Stimulated activated CD4-positive, alpha-beta T cell treated with anti-CD3 and anti-CD28 coated beads, Interleukin-15, amount 100 ng/mL, for 48 hours (primary cell): Measurements from ENCODE around the gene PDE11A.

Source experiments
- DNase-seq, 2 donors: peaks; one replicate each; pipeline ENCODE4 v3.0.0-alpha.2; 2020; ENCODE audit warnings: low read depth in 2 of 2

The PDE11A gene

DNA sequence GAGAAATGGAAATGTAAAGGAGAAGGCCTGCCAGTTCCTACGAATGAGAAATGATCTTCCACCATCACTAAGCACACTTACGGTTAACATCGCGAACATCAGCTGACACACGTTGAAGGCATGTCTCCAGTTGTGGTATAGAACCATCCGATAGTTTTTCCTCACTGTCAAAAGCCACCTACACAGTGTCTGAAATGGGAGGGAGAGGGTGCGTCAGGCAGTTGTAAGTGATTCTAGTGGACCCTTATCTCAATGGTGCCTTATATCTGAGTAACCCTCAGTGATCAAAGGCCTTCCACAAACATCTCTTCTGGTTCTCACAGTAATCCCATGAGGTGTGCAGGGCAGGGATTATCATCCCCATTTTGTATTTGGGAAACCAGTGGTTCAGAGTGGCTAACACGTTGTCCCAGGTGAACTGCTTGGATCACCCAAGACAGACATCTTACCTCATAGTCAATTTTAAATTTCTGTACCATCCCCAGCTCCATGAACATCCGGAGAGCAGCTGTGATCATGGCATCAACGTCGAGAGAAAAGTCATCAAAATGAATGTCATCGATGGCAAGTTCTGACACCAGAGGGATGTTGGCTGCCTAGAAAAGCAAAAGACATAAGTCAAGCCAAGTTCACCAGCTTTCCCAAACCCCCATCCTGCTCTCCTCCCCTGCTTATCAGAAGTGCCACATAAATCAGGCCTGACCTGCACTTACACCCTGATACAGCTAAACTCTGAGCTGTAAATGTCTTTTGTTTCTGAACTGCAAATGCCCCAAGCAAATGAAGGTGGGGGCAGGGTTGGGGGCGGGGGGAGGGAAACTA, 344.8 kb downstream of the PDE11A start:
- DNase-seq = no peak

DNA sequence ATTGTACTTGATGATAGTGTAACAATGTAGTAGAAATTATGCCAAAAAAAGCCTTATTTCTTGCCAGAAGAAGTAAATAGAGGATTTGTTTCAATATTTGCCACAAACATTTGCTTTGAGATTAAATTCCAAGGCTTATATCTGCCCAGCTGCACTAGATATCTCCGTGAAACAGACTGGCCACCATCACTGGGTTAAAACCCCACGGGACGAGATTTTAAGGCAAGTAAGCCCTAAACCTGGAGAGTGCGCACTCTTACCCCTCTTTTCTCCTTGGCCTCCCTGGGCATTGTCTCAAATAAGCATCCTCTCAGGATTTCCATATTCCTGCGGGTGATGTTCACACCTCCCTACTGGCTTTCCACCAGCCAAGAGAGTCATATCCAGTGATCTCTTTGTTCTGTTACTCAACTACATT, 345.6 kb downstream of the PDE11A start:
- DNase-seq = no peak

DNA sequence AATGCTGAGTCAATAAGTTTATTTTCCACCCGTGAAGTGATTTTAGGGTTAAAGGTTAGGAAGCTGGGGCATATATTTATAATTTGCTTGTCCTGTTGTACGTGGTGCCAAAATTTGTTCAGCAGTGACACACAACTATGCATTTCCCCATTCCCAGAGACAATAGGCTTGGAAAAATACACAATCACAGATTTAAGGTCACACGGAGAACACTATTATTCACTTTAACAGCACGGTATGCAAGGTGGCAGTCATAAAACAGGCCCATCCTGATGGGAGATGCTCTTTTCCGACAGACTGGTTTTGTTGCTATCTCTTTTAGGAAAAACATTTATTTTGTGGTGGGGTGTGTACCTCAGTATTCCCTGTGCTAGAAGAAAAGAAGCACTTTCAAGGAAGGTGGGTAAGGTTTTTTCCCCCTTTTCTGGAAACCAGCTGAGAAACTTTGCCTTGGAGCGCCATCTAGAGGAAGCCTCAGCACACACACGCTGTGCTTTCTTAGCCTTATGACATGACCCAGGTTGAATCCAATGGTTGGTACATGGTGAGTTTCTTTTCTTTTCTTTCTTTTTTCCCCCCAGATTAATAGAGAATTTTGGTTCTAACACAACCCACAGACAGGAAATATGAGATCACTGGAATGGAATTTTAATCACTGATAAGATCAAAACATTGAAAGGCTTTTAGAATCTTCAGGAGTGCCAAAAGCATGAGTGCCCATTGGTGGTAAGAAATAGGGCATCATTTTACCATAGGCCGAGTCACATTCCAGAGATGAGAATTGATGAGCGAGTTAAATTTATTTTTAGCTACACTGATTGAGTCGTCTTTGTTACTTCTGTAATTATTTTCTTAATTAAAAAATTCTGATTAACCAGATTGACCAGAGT, 347.9 kb downstream of the PDE11A start:
- DNase-seq = peak; percentile 15 to 31

DNA sequence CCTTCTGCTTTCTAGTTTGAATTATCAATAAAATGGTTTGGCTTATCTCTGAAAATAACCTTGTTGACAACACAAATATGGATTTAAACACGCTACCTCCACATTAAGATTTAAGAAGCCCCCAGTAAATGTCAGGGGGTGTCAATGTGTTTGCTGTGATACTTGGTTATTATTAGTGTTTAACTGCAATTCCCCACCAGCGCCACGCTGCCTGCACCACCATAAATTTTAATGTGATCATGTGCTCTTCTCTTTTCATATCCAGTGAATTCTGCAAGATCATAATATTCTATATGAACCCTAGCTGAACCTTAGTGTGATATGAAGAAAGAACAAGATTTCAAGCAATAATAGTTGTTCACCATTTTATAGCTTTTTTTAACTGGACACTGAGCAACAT, 349.3 kb downstream of the PDE11A start:
- DNase-seq = no peak

DNA sequence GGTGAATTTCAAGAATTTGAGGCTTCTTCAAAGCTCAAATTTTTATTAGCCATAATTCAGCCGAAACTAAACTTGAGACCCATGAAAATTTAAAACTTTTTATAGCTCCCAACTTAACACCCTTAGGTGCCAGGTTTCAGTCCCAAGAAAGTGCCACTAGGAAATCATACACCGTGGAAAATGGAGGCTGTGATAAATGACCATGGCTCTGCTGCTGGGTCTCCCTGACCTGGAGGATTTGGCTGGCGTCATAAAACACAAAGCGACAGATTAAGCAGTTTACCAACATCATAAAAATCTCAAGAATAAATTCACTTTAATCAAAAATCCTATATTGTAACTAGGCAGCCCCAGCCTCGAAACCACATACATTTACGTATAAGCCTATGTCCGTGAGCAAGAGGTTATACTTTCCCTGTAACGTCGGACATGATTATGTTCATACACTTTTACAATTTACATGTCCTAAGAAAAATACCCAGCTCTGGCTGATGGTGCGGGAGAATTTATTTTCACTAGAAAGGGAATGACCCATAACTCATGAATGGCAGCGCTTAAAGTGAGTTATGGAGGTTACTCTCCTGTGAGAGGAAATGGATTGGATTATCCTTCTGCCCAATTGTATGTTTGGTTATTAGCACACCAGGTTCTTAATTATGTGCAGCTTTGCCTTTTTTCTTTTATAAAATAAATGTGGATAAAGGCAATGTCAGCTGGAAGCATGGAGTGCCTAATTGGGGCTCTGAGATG, 350.6 kb downstream of the PDE11A start:
- no peak for DNase-seq

DNA sequence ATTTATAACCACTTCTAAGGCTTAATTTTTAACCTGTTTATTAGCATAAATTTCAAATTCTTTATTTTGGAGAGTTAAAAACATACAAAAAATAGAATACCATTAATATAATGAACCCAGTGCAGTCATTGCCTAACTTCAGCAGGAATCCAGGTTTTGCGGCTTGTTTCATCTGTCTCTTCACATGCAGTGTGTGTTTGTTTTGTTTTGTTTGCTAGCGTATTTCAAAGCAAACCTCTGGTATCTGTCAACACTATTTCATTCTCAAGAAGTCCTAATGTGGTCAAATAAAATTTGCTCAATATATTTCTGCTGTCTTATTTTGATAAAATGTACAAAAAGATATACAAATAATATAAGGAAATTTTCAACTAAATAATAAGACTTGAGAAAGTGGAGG, 351.5 kb downstream of the PDE11A start:
- DNase-seq = no peak

DNA sequence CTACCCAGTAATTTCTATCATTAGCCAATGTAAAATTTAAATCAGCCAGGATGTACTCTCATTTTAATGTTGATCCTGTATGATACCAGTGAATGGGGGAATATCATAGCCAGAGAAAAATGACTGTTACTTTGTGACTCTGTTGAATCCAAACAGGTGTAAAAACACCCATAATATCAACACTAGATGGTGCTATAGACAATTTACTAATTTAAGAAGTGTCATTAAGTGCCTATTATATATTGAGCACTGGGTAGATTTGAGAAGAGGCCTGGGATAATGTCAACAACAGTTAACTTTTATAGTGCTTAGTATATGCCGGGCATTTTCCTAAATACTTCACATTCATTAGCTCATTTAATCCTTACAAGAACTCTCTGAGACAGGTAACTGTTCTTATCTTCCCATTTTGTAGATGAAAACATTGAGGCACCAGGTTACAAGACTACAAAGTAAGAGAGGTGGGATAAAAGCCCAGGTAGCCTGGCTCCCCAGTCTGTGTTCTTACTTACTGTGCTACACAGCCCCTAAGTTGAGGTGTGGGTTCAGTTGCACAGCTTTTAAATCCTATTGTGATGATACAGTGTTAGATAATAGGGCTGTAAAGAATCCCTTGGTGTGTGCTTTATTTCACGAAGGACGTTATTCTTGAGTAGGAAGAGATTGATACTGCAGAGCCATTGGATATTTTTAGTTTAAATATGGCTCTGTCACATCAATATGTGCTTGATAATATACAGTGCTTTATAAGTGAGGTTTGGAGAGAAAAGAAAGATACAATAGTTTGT, 354.6 kb downstream of the PDE11A start:
- no peak for DNase-seq

DNA sequence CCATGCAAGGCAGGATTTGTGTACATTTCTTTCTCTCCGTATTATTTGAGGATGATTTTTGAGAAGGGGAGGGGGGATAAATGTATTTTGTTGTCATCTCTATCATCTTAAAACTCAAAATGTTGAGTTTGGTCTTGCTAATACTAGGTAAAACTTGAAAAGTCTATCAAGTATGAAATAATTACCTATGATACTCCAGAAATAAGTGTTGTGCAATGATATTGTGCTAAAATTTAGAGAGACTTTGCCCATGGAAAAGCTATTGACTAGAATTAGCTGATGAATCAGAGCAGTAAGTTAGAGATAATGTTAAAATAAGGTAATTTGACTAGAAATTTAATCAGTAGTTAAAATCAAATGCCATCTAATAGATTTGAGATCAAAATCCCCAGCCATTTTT, 356.1 kb downstream of the PDE11A start:
- no peak for DNase-seq

DNA sequence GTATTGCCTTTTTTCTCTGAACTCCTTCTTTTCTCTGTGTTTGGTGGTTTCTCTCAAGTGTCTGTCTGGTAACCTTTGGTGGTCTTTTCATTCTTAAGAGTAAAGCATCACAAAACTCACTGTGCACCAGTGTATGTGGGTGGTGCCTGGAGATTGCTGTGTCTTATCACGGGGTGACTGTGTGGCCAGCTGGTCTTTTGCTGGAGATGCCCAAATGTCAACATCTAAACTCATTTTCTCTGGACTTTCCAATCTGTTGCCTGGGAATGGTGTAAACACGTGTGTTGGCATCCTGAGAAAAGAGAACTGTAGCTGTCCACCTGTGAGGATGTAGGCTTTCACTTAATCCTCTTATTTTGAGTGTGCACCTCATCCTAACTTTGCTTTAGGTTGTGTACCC, 356.8 kb downstream of the PDE11A start:
- DNase-seq = no peak

DNA sequence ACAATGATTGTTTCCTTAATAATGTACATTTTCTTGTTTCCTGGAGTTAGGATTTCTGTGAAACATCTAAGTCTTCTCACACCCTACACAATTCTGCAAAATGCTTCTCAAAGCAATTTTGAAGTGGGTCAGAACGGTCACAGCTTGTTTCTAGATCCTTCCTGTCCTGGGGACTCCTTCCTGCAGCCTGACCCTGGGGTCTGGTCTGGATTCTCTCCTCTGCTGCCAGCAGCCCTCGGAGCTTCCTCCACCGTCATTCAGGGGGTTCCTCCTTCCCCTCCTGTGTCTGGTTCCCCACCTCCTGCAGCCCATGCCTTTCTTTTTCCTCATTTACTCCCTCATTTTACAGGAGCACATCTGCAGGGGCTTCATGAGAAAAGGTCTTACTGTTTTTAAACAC, 357.9 kb downstream of the PDE11A start:
- DNase-seq = no peak

DNA sequence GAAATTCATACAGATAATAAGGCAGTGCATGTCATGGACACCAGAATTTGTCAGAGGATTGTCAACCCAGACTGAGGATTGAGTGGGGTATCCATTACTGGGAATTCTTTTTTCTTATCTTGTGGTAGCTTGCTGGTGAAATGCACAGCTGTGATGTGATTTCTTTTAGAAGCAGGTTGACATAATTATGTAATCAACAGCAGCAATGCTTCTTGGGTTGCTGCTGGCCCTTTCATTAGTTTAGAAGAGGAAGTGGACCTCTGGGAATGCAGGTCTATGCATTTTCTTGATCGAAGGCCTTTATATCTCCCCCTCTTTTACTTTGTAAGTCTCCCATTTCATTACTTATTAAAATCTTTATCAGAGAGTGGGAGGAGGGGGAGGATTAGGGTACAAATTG, 360.1 kb downstream of the PDE11A start:
- DNase-seq = no peak

DNA sequence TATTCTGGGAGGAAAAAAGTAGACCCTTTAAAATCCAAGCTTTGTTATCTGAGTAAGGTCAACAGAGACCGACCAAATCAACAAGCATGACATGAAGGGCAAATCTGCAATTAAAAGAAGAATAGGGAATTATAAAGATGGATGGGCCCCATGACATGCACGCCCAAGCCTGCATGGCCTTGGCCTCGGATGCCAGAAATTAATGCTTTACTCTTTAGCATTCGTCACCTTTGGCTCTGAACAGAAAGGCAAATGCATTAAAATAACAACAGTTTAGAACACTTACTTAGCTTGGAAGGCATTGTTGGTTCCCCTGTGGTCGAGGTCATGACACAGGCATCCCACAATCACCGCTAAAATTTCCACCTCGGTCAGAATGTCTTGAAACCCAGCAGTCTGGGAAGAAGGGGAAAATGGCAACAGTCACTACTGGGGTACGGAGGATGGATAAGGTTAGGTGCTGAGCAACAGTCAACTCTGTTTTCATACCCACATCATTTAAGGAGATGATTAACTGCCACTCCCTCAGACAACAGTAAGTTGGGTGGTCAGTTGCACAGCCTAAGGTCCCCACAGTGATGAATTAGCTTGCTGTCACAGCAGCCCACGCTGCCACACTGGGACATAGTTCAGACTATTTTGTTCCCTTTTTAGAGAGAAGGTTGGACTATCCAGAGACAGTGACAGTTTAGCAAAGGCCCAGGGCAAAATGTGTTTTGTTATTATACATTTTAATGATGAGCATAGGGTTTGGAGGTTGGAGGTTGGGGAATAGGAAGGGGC, 360.9 kb downstream of the PDE11A start:
- DNase-seq = no peak

DNA sequence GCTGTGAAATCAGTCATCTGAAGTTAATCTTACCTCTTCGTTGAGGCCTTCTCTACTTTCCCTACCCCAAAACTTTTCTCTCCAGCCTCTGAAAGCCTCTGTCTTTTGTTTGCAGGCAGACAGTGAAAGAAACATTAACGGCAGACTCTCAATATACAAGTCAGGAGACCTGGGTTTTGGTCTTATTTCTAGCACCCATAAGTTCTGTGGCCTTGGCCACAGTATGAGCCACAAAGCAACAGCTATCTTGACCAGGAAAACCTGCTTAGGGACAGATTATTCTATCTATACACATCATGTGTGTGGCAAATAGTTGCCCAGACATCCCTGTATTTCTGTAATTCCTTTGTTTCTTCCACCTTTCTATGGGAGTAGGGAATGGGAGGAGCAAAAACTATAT, 361.7 kb downstream of the PDE11A start:
- DNase-seq = no peak

DNA sequence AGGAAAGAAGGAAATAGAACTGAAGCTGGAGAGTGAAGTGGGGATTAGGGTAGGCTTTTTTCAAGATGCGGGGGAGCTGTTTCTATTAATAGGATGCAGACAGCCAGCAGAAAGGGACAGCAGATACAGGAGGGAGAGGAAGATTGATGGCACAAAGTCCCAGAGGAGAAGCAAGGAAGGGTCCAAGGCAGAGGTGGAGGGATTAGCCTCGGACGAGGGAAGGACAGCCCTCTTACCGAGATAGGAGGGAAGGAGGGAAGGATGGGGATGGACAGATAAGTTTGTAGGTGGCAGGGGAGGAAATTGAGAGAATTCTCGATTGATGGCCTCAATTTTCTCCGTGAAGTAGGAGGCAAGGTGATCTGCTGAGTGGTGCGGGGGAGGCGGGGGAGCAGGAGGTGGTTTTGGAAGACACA, 362.6 kb downstream of the PDE11A start:
- DNase-seq = no peak

DNA sequence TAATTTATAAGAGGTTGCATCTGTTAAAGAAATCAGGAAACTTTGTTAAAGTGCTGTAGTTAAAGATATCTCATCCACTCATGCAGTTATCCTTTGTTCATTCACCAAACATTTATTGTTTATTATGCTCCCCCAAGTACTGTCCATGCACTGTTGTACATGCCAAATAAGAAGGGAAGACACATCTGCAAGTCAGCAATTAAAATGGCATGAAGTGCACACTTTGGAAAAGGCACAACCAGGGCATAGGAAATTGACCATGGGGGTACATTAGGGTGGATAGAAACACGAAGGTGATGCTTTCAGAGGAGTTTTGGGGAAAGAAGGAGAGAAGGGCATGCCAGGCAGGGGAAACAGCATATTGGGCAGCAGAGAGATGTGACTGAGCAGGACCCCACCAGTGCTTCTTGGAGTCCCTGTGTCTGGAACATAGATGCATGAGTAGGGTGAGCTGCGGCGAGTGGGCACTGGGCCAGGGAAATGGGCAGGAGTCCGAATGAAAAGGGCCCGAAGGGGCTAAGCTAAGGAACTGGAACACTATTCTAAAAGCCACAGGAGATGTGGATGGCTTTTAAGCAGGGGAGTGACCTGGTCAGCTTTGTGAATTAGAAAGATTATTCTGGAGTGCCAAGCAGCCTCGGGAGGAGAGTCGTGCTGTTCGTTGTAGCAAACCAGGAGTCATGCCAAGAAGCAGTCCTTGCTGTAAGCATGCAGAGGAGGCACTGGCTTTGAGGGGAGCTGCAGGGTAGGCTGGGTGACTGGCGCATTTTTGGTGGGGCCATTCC, 363.7 kb downstream of the PDE11A start:
- DNase-seq = no peak

DNA sequence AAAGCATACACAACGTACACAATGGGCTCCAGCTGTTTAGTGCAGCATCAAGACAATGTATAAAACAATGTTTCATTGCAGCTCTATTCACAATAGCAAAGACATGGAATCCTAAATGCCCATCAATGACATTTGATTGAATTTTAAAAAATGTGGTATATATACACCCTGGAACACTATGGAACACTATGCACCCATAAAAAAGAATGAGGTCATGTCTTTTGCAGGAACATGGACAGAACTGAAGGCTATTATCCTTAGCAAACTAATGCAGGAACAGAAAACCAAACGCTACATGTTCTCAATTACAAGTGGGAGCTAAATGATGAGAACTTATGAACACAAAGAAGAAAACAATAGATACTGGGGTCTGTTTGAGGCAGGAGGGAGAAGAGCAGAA, 364.5 kb downstream of the PDE11A start:
- no peak for DNase-seq

DNA sequence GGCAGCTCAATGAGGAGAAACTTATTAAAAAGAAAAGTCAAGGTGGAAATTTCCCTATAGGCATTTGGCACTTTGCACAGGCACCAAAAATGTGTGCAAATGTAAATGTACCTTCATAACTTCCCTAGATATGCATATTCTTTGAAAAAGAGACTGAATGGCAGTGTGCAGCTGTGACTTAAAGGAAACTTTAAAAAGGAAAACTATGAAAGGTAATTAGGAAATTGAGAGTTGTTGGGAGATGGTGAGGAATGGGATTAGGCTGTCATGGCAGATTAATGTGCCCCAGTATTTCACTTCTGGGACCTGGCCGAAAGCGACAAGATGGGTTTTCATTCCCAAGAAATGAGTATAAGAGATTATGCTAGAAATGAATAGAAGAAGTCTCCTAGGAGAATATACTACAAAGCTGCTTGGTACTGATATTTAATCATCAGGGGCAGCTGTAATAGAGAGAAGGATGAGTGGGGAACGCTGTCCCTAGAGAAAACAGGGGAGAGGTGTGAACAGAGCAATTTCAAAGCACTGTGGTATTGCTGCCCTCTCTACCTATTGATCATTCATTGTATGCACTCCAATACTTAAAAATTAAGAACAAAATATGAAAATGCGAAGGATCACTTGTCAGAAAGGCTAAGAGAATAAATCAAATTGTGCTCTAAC, 366.9 kb downstream of the PDE11A start:
- DNase-seq = no peak

DNA sequence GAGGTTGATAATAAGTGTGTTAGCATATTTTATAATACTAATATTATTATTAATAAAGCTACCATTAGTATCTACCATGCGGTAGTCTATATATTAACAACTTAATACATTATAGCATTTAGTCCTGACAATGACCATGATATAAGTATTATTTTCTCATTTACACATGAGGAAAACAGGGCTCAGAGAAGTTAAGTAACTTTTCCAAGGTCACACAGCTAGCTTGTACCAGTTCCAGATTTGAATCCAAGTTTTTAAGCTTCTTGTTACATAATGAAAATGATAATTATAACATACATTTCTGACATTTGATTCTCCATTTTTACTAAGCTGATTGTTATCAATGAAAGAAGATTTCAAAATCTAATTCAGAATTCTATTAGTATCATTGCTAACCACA, 369.4 kb downstream of the PDE11A start:
- DNase-seq = no peak

DNA sequence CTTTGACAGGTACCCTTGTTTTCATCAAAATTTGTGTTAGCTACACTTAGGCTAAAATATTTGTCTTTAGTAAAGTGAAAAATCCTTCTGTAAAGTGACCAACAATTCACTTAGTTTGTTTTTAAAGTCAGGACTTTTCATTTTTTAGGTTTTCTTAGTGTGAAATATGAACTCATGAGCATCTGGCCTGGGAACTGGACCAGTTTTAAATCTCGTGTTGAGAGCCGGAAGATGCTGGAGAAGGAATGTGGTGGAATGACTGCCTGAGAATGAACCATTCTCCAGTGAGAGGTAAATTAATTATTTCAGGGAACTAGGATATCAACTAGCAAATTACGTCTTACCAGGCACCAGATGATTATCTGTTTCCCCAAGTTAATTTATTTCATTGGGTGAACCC, 374.3 kb downstream of the PDE11A start:
- no peak for DNase-seq
